GM19043 (cell line): ENCODE data around the gene WTIP.
"Not testable (repeated sequence)": the region's sequence is repeated elsewhere in the genome, so short reads cannot be mapped to it uniquely, and the experiment has no call there.

Experiments
- ATAC-seq: cut with Tn5 transposase; IDR thresholded peaks from one replicate; pipeline ENCODE4 v1.9.1; 2021; ENCODE audit warnings: low read depth; ENCODE audit not compliant: unreplicated experiment

Gene WTIP

DNA sequence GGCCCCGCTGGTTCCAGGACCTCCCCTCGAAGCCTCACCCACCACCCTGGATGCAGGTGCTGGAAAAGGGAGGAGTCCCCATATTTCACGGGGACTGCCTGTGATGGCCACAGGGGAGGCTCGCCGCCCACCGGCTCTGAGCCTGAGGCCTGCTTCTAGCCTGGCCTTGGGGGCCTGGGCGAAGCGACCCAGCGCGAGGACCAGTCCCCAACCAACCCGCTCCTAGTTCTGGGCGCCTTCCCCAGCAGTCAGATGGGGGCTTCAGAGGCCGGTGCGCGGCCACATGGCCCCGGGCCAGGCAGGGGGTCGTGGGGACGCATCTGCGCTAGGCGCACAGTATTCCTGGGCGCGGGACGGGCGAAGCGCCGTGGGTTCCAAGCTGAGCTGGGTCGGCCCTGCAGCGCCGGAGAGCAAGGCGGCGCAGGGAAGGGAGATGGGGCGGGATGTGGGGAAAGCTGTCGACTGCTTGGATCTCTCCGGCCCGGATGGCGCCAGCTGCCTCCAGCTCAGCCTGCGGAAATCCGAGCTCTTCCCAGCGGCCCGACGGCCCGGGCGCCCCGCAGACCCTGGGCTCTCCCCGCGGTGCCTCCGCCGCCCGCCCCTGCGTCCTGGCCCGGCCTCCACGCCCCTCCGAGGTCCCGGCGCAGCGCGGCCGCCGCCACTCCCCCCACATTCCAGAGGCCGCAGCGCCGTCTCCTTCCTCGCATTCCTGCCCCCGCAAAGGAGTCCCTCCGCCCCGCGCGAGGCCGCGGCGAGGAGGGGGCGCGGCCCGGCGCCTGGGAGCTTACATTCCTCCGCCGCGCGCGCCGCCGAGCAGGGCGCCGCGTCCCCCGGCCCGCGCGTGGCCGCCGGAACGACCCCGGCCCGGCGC is at the start of gene WTIP:
WTIP (plus strand) TSS at position 788 of the 871 bp plus-strand sequence. CDS start 217 bp downstream, outside the sequence.
- ATAC-seq, result no peak

DNA sequence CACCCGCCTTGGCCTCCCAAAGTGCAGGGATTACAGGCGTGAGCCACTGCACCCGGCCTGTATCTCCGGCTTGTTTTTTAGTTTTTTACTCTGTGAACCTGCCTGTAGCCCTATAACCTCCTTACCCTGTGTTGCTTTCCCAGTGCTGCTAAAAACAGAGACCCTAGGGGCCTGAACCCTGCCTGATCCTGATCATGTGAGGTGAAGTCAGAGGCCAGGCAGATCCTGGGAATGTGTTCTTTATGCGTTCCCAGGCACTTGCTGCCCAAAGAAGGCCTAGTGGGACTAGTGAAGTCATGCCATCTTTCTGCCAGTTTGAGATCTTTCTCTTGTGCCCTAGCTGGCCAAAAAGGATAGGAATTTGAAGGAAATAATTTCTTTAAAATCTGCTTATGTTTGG is 48.8 kb upstream of the WTIP start:
- no peak for ATAC-seq

DNA sequence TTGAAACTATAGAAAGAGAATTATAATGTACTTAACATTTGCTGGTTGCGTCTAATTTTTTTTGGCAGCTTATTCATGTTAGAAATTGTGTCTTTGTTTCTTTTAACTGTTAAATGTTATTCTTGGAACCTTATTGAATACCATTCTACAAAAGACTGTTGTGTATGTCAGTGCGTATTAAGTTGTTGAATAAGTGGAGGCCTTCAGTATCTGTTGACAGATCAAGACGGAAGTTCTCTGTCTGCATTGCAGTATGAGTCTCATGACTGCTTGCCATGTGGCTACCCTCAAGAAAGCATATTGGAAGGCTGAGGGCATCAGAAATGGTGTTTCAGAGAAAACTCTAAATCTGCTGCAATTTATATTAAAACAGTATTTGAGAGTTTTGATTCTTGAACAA is 44.8 kb upstream of the WTIP start:
- no peak for ATAC-seq

DNA sequence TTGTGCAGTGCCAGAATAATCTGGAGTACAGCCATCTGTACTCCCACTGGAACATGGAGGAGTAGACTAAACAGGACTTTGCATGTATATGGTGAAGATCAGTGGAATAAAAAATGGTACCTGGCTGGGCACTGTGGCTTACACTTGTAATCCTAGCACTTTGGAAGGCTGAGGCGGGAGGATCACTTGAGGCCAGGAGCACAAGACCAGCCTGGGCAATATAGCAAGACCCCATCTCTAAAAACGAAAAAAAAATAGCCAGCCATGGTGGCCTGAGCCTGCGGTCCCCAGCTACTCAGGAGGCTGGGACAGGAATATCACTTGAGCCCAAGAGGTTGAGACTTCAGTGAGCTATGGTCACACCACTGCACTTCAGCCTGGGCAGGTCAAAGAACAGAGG is 33.4 kb upstream of the WTIP start:
- no peak for ATAC-seq

- ATAC-seq, result no peak
These were observed 28.8 kb upstream of the WTIP start for GRCh38 chr19:34452723-34453122.

GRCh38 chr19:34454091-34454490 is 27.5 kb upstream of the WTIP start:
- no peak for ATAC-seq

- ATAC-seq, result no peak
These were observed 26.9 kb upstream of the WTIP start for GRCh38 chr19:34454685-34455084.

DNA sequence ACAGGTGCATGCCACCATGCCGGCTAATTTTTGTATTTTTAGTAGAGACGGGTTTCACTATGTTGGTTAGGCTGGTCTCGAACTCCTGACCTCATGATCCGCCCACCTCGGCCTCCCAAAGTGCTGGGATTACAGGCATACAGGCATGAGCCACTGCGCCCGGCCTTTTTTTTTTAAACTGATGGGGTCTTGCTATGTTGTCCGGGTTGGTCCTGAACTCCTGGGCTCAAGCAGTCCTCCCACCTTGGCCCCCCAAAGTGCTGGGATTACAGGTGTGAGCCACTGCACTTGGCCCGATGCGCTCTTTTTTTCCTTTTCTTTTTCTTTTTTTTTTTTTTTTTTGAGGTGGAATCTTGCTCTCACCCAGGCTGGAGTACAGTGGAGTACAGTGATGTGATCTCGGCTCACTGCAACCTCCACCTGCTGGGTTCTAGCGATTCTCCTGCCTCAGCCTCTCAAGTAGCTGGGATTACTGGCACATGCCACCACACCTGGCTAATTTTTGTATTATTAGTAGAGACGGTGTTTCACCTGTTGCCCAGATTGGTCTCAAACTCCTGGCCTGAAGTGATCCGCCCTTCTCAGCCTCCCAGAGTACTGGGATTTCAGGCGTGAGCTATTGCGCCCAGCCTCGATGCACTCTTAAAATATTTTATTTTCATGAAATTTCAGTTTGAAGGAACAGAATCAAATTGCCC is 25.6 kb upstream of the WTIP start:
- not testable (repeated sequence) for ATAC-seq

- ATAC-seq, result no peak
These were observed 24.1 kb upstream of the WTIP start for GRCh38 chr19:34457446-34457845.

DNA sequence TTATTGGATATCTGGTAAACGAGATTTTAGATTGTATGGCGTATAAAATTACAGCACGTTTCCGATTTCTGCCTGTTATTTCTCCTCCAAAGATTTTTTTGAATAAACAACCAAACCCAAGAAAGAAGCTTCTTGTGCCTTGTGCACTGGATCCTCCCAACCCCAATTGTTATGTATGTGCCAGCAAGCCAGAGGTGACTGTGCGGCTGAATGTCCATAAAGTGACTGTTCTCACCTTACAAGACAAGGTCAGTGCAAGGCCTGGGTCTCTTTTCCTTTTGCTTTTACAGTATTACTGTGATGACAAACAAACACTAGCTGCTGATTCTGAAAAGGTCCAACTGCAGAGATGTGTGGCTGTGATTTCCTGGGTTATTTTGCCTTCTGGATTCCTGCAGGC is 22.9 kb upstream of the WTIP start:
- no peak for ATAC-seq

- no peak for ATAC-seq
These were observed 21.9 kb upstream of the WTIP start for GRCh38 chr19:34459614-34460013.

GRCh38 chr19:34461375-34462100 is 20.0 kb upstream of the WTIP start:
- no peak for ATAC-seq

GRCh38 chr19:34464785-34465184 is 16.8 kb upstream of the WTIP start:
- not testable (repeated sequence) for ATAC-seq

DNA sequence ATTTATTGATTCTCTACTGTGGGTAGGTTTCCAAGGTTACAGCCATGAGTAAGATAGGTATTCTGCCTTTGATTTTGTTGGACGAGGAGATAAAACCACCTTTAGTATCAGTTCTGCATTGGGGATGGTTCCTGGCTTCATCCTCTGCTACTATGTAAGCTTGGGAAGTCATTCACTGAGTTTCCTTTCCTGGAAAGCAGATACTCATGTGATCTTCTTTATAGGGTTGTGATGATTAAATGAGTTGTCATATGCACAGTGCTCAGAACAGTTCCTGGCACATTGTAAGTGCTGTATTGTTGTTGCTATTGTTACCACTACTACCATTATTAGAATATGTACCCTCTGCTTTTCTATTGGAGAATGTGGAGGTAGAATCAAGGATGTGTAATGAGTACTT is 13.1 kb upstream of the WTIP start:
- ATAC-seq, result no peak

- ATAC-seq, result not testable (repeated sequence)
These were observed 12.5 kb upstream of the WTIP start for GRCh38 chr19:34469026-34469425.

- ATAC-seq, result no peak
These were observed 9.5 kb upstream of the WTIP start for GRCh38 chr19:34471906-34472700.

- no peak for ATAC-seq
These were observed 7.1 kb upstream of the WTIP start for GRCh38 chr19:34474233-34474989.

GRCh38 chr19:34475026-34475974 is 6.3 kb upstream of the WTIP start:
- ATAC-seq, result no peak
